ENCODE measurements around the gene MUL1. TPM values are rescaled to one million over a fixed set of nuclear protein-coding genes. Genes with fewer than 3 reads are reported as not detected.
A peak's percentile ranks its signal among the peaks of the same experiment; 100 is the strongest.

Gene MUL1
- total and polyA plus RNA-seq, 9 of the 15 experiments (the other 6 are each of a cell fraction or from before 2014, with no cell fraction given) = 10.4 to 32.9 (median 19.3) TPM

- TF ChIP-seq ZNF444 (CRISPR knock-in tag; IDR thresholded peaks at IDR 0.05) (peak; percentile 95), PTTG1 (tag; IDR thresholded peaks at IDR 0.05; ENCODE audit: low read depth) (no peak), SAFB2 (IDR thresholded peaks at IDR 0.05; ENCODE audit: borderline replicate concordance, low read depth, low read length, severe bottlenecking) (no peak), ZNF655 (CRISPR knock-in tag; IDR thresholded peaks at IDR 0.05) (no peak), NR2F6 (CRISPR knock-in tag; IDR thresholded peaks at IDR 0.05) (no peak), DNMT1 (IDR thresholded peaks at IDR 0.05) (no peak), KDM1A (IDR thresholded peaks at IDR 0.05) (peak in 1 of 2 experiments; percentile 96; a peak in 2 of 4 replicates), ZNF133 (CRISPR knock-in tag; IDR thresholded peaks at IDR 0.05) (no peak), CBFA2T2 (conservative IDR thresholded peaks at IDR 0.05) (no peak), E2F3 (CRISPR knock-in tag; IDR thresholded peaks at IDR 0.05) (no peak), U2AF2 (optimal IDR thresholded peaks at IDR 0.05; ENCODE audit: low read depth, low read length) (no peak), RBM17 (IDR thresholded peaks at IDR 0.05; ENCODE audit: borderline replicate concordance, low read depth, low read length) (no peak), JUNB (CRISPR knock-in tag; conservative IDR thresholded peaks at IDR 0.05) (no peak), KLF16 (IDR thresholded peaks at IDR 0.05) (no peak), SMARCE1 (IDR thresholded peaks at IDR 0.05) (no peak), SREBF2 (CRISPR knock-in tag; IDR thresholded peaks at IDR 0.05) (no peak), ZNF347 (CRISPR knock-in tag; IDR thresholded peaks at IDR 0.05; ENCODE audit: low read depth) (no peak), PKNOX1 (IDR thresholded peaks at IDR 0.05) (no peak), RAD21 (CRISPR knock-in tag; conservative IDR thresholded peaks at IDR 0.05 in 1 of 2, IDR thresholded peaks at IDR 0.05 in 1 of 2) (no peak), GABPB1 (CRISPR knock-in tag; IDR thresholded peaks at IDR 0.05) (0 out of 2 replicates have a peak, but pooled peaks have one; percentile 54), HNRNPK (IDR thresholded peaks at IDR 0.05; ENCODE audit: low read depth, low read length, poor library complexity, severe bottlenecking) (no peak), EGR1 (conservative IDR thresholded peaks at IDR 0.05) (peak; percentile 86)
- TF ChIP-seq, protein P1, sequence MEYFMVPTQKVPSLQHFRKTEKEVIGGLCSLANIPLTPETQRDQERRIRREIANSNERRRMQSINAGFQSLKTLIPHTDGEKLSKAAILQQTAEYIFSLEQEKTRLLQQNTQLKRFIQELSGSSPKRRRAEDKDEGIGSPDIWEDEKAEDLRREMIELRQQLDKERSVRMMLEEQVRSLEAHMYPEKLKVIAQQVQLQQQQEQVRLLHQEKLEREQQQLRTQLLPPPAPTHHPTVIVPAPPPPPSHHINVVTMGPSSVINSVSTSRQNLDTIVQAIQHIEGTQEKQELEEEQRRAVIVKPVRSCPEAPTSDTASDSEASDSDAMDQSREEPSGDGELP (CRISPR knock-in tag; IDR thresholded peaks at IDR 0.05; ENCODE audit: borderline replicate concordance) = 0 out of 2 replicates have a peak, but pooled peaks have one; percentile 25
- TF ChIP-seq, protein P2, sequence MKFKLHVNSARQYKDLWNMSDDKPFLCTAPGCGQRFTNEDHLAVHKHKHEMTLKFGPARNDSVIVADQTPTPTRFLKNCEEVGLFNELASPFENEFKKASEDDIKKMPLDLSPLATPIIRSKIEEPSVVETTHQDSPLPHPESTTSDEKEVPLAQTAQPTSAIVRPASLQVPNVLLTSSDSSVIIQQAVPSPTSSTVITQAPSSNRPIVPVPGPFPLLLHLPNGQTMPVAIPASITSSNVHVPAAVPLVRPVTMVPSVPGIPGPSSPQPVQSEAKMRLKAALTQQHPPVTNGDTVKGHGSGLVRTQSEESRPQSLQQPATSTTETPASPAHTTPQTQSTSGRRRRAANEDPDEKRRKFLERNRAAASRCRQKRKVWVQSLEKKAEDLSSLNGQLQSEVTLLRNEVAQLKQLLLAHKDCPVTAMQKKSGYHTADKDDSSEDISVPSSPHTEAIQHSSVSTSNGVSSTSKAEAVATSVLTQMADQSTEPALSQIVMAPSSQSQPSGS (CRISPR knock-in tag; IDR thresholded peaks at IDR 0.05) = no peak
These were observed 21.3 kb downstream of the MUL1 start (continued) for GRCh38 chr1:20486457-20487235.
